Mucosa of stomach (tissue), 1 donor: ENCODE data around the gene ABCB10.
"Not testable (repeated sequence)": the region's sequence is repeated elsewhere in the genome, so short reads cannot be mapped to it uniquely, and the experiment has no call there.

Experiments
- H3K27me3 ChIP-seq: one replicate; pipeline ENCODE4 v1.7.0; 2013; ENCODE audit warnings: mild to moderate bottlenecking, low read length; ENCODE audit not compliant: control insufficient read depth, insufficient read depth
- H3K36me3 ChIP-seq: one replicate; pipeline ENCODE4 v1.7.0; 2013; ENCODE audit warnings: low read length; ENCODE audit not compliant: control insufficient read depth, insufficient read depth
- H3K4me1 ChIP-seq: one replicate; pipeline ENCODE4 v1.7.0; 2013; ENCODE audit warnings: mild to moderate bottlenecking, low read length; ENCODE audit not compliant: control insufficient read depth, insufficient read depth
- H3K4me3 ChIP-seq: one replicate; pipeline ENCODE4 v1.7.0; 2013; ENCODE audit warnings: low read length
- H3K9ac ChIP-seq: one replicate; pipeline ENCODE4 v1.7.0; 2013; ENCODE audit warnings: mild to moderate bottlenecking, low read length, moderate library complexity
- H3K9me3 ChIP-seq: one replicate; pipeline ENCODE4 v1.7.0; 2013; ENCODE audit warnings: mild to moderate bottlenecking, low read length, moderate library complexity; ENCODE audit not compliant: control insufficient read depth
- donor health status: Pancreatic carcinoma.

Gene ABCB10

GRCh38 chr1:229563701-229564100 is 5.2 kb upstream of the ABCB10 start:
- Histone ChIP-seq H3K9ac (no peak overlapping the region), H3K27me3 (no peaks in the 10 kb centered on the region), H3K4me3 (no peak overlapping the region), H3K4me1 (no peaks in the 10 kb centered on the region), H3K9me3 (no peaks in the 10 kb centered on the region), H3K36me3 (no peaks in the 10 kb centered on the region)

- H3K9ac ChIP-seq: no peak overlapping the region
- no peaks in the 10 kb centered on the region for H3K36me3 ChIP-seq
- H3K4me3 ChIP-seq: no peak overlapping the region
Observed at GRCh38 chr1:229563241-229563640, 4.7 kb upstream of the ABCB10 start.

GRCh38 chr1:229562686-229563085 is 4.2 kb upstream of the ABCB10 start:
- H3K9me3 ChIP-seq: no peaks in the 10 kb centered on the region
- H3K9ac ChIP-seq: no peak overlapping the region
- no peaks in the 10 kb centered on the region for H3K36me3 ChIP-seq
- no peak overlapping the region for H3K4me3 ChIP-seq
- H3K4me1 ChIP-seq: peaks cover 1% of the 10 kb centered on the region
- H3K27me3 ChIP-seq: no peaks in the 10 kb centered on the region

More at GRCh38 chr1:229563241-229563640, 4.7 kb upstream of the ABCB10 start:
- Histone ChIP-seq H3K27me3 (no peaks in the 10 kb centered on the region), H3K4me1 (no peaks in the 10 kb centered on the region), H3K9me3 (no peaks in the 10 kb centered on the region)

- Histone ChIP-seq H3K9me3 (no peaks in the 10 kb centered on the region), H3K4me3 (no peak overlapping the region), H3K36me3 (no peaks in the 10 kb centered on the region), H3K4me1 (peaks cover 15% of the 10 kb centered on the region), H3K27me3 (no peaks in the 10 kb centered on the region), H3K9ac (no peak overlapping the region)
Observed at GRCh38 chr1:229561141-229561540, 2.6 kb upstream of the ABCB10 start.

- not testable (repeated sequence) for H3K9me3 ChIP-seq, H3K36me3 ChIP-seq, H3K4me3 ChIP-seq, H3K27me3 ChIP-seq, H3K9ac ChIP-seq
- H3K4me1 ChIP-seq: peaks cover 15% of the 10 kb centered on the region
Observed at GRCh38 chr1:229560124-229560523, 1.6 kb upstream of the ABCB10 start.

GRCh38 chr1:229559336-229559801 is 862 bp upstream of the ABCB10 start:
- H3K9me3 ChIP-seq, H3K36me3 ChIP-seq, H3K27me3 ChIP-seq: not testable (repeated sequence)
- H3K4me3 ChIP-seq: peak overlapping the region; percentile 60
- H3K4me1 ChIP-seq: peaks cover 15% of the 10 kb centered on the region
- peak overlapping the region; percentile 61 for H3K9ac ChIP-seq

- H3K9ac ChIP-seq: peak overlapping the region; percentile 73
- H3K4me1 ChIP-seq: peaks cover 15% of the 10 kb centered on the region
- H3K36me3 ChIP-seq: no peaks in the 10 kb centered on the region
- no peaks in the 10 kb centered on the region for H3K27me3 ChIP-seq
- no peak overlapping the region for H3K4me3 ChIP-seq
- no peaks in the 10 kb centered on the region for H3K9me3 ChIP-seq
Observed at GRCh38 chr1:229557913-229558414, 543 bp downstream of the ABCB10 start.

GRCh38 chr1:229557200-229557850 is 1.2 kb downstream of the ABCB10 start:
- no peaks in the 10 kb centered on the region for H3K27me3 ChIP-seq
- H3K4me3 ChIP-seq: no peak overlapping the region
- H3K36me3 ChIP-seq: no peaks in the 10 kb centered on the region
- H3K9ac ChIP-seq: peak overlapping the region; percentile 73
- H3K9me3 ChIP-seq: no peaks in the 10 kb centered on the region
- peaks cover 15% of the 10 kb centered on the region for H3K4me1 ChIP-seq

GRCh38 chr1:229554886-229555621 is 3.5 kb downstream of the ABCB10 start:
- Histone ChIP-seq H3K4me3 (no peak overlapping the region), H3K36me3 (no peaks in the 10 kb centered on the region), H3K9ac (no peak overlapping the region), H3K4me1 (peaks cover 15% of the 10 kb centered on the region), H3K27me3 (no peaks in the 10 kb centered on the region), H3K9me3 (no peaks in the 10 kb centered on the region)

GRCh38 chr1:229553621-229554130 is 4.8 kb downstream of the ABCB10 start:
- Histone ChIP-seq H3K4me3 (no peak overlapping the region), H3K36me3 (no peaks in the 10 kb centered on the region), H3K9me3 (no peaks in the 10 kb centered on the region), H3K27me3 (no peaks in the 10 kb centered on the region), H3K9ac (no peak overlapping the region), H3K4me1 (peaks cover 22% of the 10 kb centered on the region)

GRCh38 chr1:229552732-229553131 is 5.8 kb downstream of the ABCB10 start:
- Histone ChIP-seq H3K9ac (no peak overlapping the region), H3K4me3 (no peak overlapping the region), H3K4me1 (peaks cover 21% of the 10 kb centered on the region), H3K36me3 (no peaks in the 10 kb centered on the region), H3K27me3 (no peaks in the 10 kb centered on the region), H3K9me3 (no peaks in the 10 kb centered on the region)
